HepG2 (cell line): Measurements from ENCODE around the gene ANKRD62. TPM values are rescaled to one million over a fixed set of nuclear protein-coding genes. Genes with fewer than 3 reads are reported as not detected.
A peak's percentile ranks its signal among the peaks of the same experiment; 100 is the strongest.

ENCODE experiments used
- ATAC-seq: fragments of 200-7000 bp; cut with Tn5 transposase; 3 replicates; pipeline ENCODE4 v1.9.1; 2020; ENCODE audit warnings: mild to moderate bottlenecking, moderate library complexity
- Bru-seq: library from RNA; stranded (reverse); fragments of 400-500 nt; gene quantifications from one replicate; lab custom pipeline; 2021; lab: Mats Ljungman, UMichigan
- BruChase-seq, 2 experiments: library from RNA; stranded (reverse); fragments of 400-500 nt; gene quantifications; one replicate each; lab custom pipeline; 2021; lab: Mats Ljungman, UMichigan
- BruUV-seq: library from RNA; stranded (reverse); fragments of 400-500 nt; replicated peaks from 2 replicates; lab custom pipeline; 2021; lab: Mats Ljungman, UMichigan
- CTCF ChIA-PET: fragments of 300-600 bp; formaldehyde crosslinking; extraction: SDS; loops from one replicate; lab custom pipeline; 2021; ENCODE audit warnings: low total read pairs, inconsistent platforms, low intra/inter-chr PET ratio; lab: Yijun Ruan, JAX
- POLR2A ChIA-PET: fragments of 350-600 bp; sonication (Branson Sonifier 250); formaldehyde crosslinking; loops from one replicate; lab custom pipeline; 2020; ENCODE audit warnings: antibody characterized with exemption, inconsistent platforms; lab: Yijun Ruan, JAX
- DNase-seq: peaks from one replicate; pipeline ENCODE4 v3.0.0-alpha.2; 2015; ENCODE audit warnings: low spot score
- FAIRE-seq: peaks from 3 replicates; lab custom pipeline; 2011; peaks lifted over from hg19 to GRCh38; lab: Jason Lieb, UNC
- H2AFZ ChIP-seq: one replicate; pipeline ENCODE4 v1.6.1; 2011; ENCODE audit warnings: low read length, inconsistent platforms
- H3K27ac ChIP-seq: fragments of 300-600 bp; 3 replicates; pipeline ENCODE4 v1.8.0; 2011; ENCODE audit warnings: mixed run types, mild to moderate bottlenecking, mixed read lengths, low read length, inconsistent platforms; ENCODE audit not compliant: insufficient read depth; ENCODE audit errors: extremely low read length
- H3K27me3 ChIP-seq, 2 experiments: fragments of 200-600 bp in 1 of 2; 2 replicates in 1 of 2; 3 replicates in 1 of 2; pipeline versions ENCODE4 v1.6.0 to v1.8.0; 2011; ENCODE audit warnings: low read length in 2 of 2, mild to moderate bottlenecking in 2 of 2, moderate library complexity in 2 of 2, inconsistent platforms in 1 of 2; ENCODE audit not compliant: insufficient read depth in 2 of 2, control insufficient read depth in 1 of 2
- H3K36me3 ChIP-seq, 2 experiments: fragments of 200-600 bp in 1 of 2; replicated peaks in 1 of 2; 2 replicates in 1 of 2; 3 replicates in 1 of 2; pipeline versions ENCODE4 v1.5.1 to v1.8.0; 2011; ENCODE audit warnings: low read length in 2 of 2, inconsistent platforms in 1 of 2; ENCODE audit not compliant: insufficient read depth in 2 of 2, control insufficient read depth in 1 of 2
- H3K4me1 ChIP-seq: 2 replicates; pipeline ENCODE4 v1.5.1; 2012; ENCODE audit warnings: low read length, inconsistent platforms; ENCODE audit not compliant: insufficient read depth
- H3K4me2 ChIP-seq: 2 replicates; pipeline ENCODE4 v1.6.0; 2011; ENCODE audit warnings: low read depth, low read length, inconsistent platforms
- H3K4me3 ChIP-seq, 3 experiments: fragments of 200-600 bp in 1 of 3; sonication (generic), shearing (Covaris generic) in 1 of 3; replicated peaks in 1 of 3; 2 replicates each; pipeline ENCODE4 v1.5.1; 2011 to 2016; ENCODE audit warnings: low read length in 3 of 3, inconsistent platforms in 2 of 3, low read depth in 2 of 3, mild to moderate bottlenecking in 2 of 3, control low read depth in 1 of 3, mixed read lengths in 1 of 3; ENCODE audit not compliant: insufficient read depth in 1 of 3
- H3K79me2 ChIP-seq: one replicate; pipeline ENCODE4 v1.6.1; 2011; ENCODE audit warnings: low read length, inconsistent platforms; ENCODE audit not compliant: insufficient read depth
- H3K9ac ChIP-seq: 2 replicates; pipeline ENCODE4 v1.6.0; 2011; ENCODE audit warnings: mild to moderate bottlenecking, low read depth, low read length, inconsistent platforms; ENCODE audit not compliant: insufficient read depth
- H3K9me3 ChIP-seq: 2 replicates; pipeline ENCODE4 v1.5.1; 2012; ENCODE audit warnings: mild to moderate bottlenecking, low read length
- H4K20me1 ChIP-seq: 2 replicates; pipeline ENCODE4 v1.6.0; 2011; ENCODE audit warnings: inconsistent platforms, mild to moderate bottlenecking, low read length, moderate library complexity; ENCODE audit not compliant: insufficient read depth
- ATF4 ChIP-seq, 2 experiments: fragments of 450-650 bp in 1 of 2; sonication (generic) in 1 of 2; formaldehyde crosslinking; IDR thresholded peaks; 2 replicates each; pipeline versions ENCODE4 v1.5.0 to v1.8.0; 2020 to 2022; ENCODE audit warnings: mild to moderate bottlenecking in 1 of 2, missing genetic modification reagents in 1 of 2
- E2F1 ChIP-seq: sonication (generic); formaldehyde crosslinking; IDR thresholded peaks from 2 replicates; pipeline ENCODE4 v1.5.0; 2020; ENCODE audit warnings: missing genetic modification reagents
- GTF2F1 ChIP-seq: fragments of 150-350 bp; IDR thresholded peaks from 2 replicates; pipeline ENCODE4 v1.6.1; 2014; ENCODE audit warnings: low read length
- MATR3 ChIP-seq: sonication (generic); formaldehyde crosslinking; IDR thresholded peaks from 2 replicates; pipeline ENCODE4 v1.4.0; 2020; ENCODE audit warnings: missing genetic modification reagents
- RARA ChIP-seq: IDR thresholded peaks from 2 replicates; pipeline ENCODE4 v1.6.1; 2016; ENCODE audit warnings: missing genetic modification reagents, missing compliant biosample characterization
- RBM22 ChIP-seq: fragments of 200-400 bp; formaldehyde crosslinking; optimal IDR thresholded peaks from 2 replicates; pipeline ENCODE3; 2017; ENCODE audit warnings: mild to moderate bottlenecking, low read length, moderate library complexity
- RORA ChIP-seq: sonication (generic); formaldehyde crosslinking; IDR thresholded peaks from 2 replicates; pipeline ENCODE4 v1.5.0; 2020; ENCODE audit warnings: mild to moderate bottlenecking, missing genetic modification reagents, moderate library complexity
- SMYD3 ChIP-seq: sonication (generic); formaldehyde crosslinking; IDR thresholded peaks from 2 replicates; pipeline ENCODE4 v1.8.1; 2023; ENCODE audit warnings: mild to moderate bottlenecking, missing genetic modification reagents
- YY1 ChIP-seq: IDR thresholded peaks from 2 replicates; pipeline ENCODE4 v1.6.1; 2011; ENCODE audit warnings: low read length, low read depth, moderate library complexity, mild to moderate bottlenecking; ENCODE audit not compliant: insufficient read depth, insufficient replicate concordance
- ZBTB21 ChIP-seq: sonication (generic); formaldehyde crosslinking; IDR thresholded peaks from 2 replicates; pipeline ENCODE4 v1.4.0; 2020; ENCODE audit warnings: missing genetic modification reagents
- ZBTB43 ChIP-seq: sonication (generic); formaldehyde crosslinking; conservative IDR thresholded peaks from 2 replicates; pipeline ENCODE4 v1.4.0; 2020; ENCODE audit warnings: missing genetic modification reagents
- ZFAT ChIP-seq: sonication (generic); formaldehyde crosslinking; conservative IDR thresholded peaks from 2 replicates; pipeline ENCODE4 v1.8.1; 2023; ENCODE audit warnings: missing genetic modification reagents, inconsistent platforms
- ZNF589 ChIP-seq: sonication (generic); formaldehyde crosslinking; conservative IDR thresholded peaks from 2 replicates; pipeline ENCODE4 v1.8.0; 2022; ENCODE audit warnings: mild to moderate bottlenecking, moderate library complexity, missing genetic modification reagents
- ZNF614 ChIP-seq: IDR thresholded peaks from 2 replicates; pipeline ENCODE4 v1.6.1; 2018; ENCODE audit warnings: missing biosample characterization, missing genetic modification reagents, inconsistent platforms, borderline replicate concordance
- WGBS: methylation state at CpG from one replicate; pipeline ENCODE4 v1.1.6; 2017; ENCODE audit warnings: low lambda C conversion rate; 5-methylcytosine and 5-hydroxymethylcytosine counted together
- in situ Hi-C: cut with HindIII; loops from 2 replicates; pipeline ENCODE4 v1.10.0; 2017; ENCODE audit warnings: low pct_unique_long_range_greater_than_20kb; ENCODE audit not compliant: extremely low pct_ligation_motif_present
- intact Hi-C: fragments of 100-400 bp; cut with micrococcal nuclease; formaldehyde crosslinking; loops from one replicate; pipeline ENCODE4 v1.10.0; 2022; ENCODE audit not compliant: unreplicated experiment
- long read RNA-seq, 2 experiments: library from RNA in 1 of 2; library from polyadenylated mRNA in 1 of 2; stranded (forward) in 1 of 2; unstranded in 1 of 2; transcript quantifications; one replicate each; pipeline ENCODE4 v2.0.0, GENCODE V29; 2019 to 2022
- polyA minus RNA-seq, 3 experiments: library from RNA; depleted of rRNA, polyadenylated mRNA; stranded (reverse); fragments of >200 nt; gene quantifications; 2 replicates each; pipeline ENCODE4 v1.2.3, GENCODE V29; 2011; ENCODE audit warnings: low replicate concordance in 1 of 3
- polyA plus RNA-seq, 8 experiments: library from polyadenylated mRNA; depleted of rRNA in 3 of 8; stranded (reverse) in 7 of 8; unstranded in 1 of 8; fragments of >200 nt; fragmentation: Illumina TruSeq in 4 of 8; extraction: Trizol in 4 of 8; gene quantifications; 2 replicates each; pipeline versions ENCODE4 v1.2.1 to v1.2.3, GENCODE V29; 2011 to 2016; ENCODE audit warnings: low read depth in 4 of 8, missing spikeins in 1 of 8, mixed read lengths in 1 of 8; ENCODE audit not compliant: insufficient read depth in 1 of 8
- total RNA-seq, 5 experiments: library from RNA; depleted of rRNA; stranded (reverse); fragments of >200 nt; fragmentation: Illumina TruSeq; extraction: Trizol; gene quantifications; 2 replicates each; pipeline ENCODE4 v1.2.3, GENCODE V29; 2016; ENCODE audit warnings: low read depth in 1 of 5
- TF ChIP-seq, protein P1 (sequence below): sonication (generic); formaldehyde crosslinking; IDR thresholded peaks from 2 replicates; pipeline ENCODE4 v1.8.0; 2022; ENCODE audit warnings: mild to moderate bottlenecking, missing genetic modification reagents, moderate library complexity

Gene ANKRD62
- total RNA-seq (2016; rRNA removed; fragmentation: Illumina TruSeq; extraction: Trizol) (not detected in 2 replicates), polyA plus RNA-seq (2011; rRNA removed) (not detected in 2 replicates), polyA minus RNA-seq (2011; rRNA and poly(A)+ RNA removed; ENCODE audit: low replicate concordance) (0.09 TPM in 1 of 2 replicates, not detected in the other), Bru-seq, nascent RNA (not detected), BruChase-seq, experiment 1, labeled RNA remaining after a 6-hour chase (percentile 4 among the genes with signal in this experiment), BruChase-seq, experiment 2, labeled RNA remaining after a 2-hour chase (percentile 3 among the genes with signal in this experiment)
- total RNA-seq (2016; cell fraction: cytosol; rRNA removed; fragmentation: Illumina TruSeq; extraction: Trizol; ENCODE audit: low read depth) = not detected in 2 replicates
- total RNA-seq (2016; cell fraction: insoluble cytoplasmic fraction; rRNA removed; fragmentation: Illumina TruSeq; extraction: Trizol) = not detected in 2 replicates
- total RNA-seq (2016; cell fraction: membrane; rRNA removed; fragmentation: Illumina TruSeq; extraction: Trizol) = not detected in 2 replicates
- not detected in 2 replicates for total RNA-seq (2016; cell fraction: nucleus; rRNA removed; fragmentation: Illumina TruSeq; extraction: Trizol)
- not detected in 2 replicates for polyA plus RNA-seq (2011; cell fraction: cytosol; rRNA removed)
- not detected in 2 replicates for polyA plus RNA-seq (2011; cell fraction: nucleus; rRNA removed)
- not detected in 2 replicates for polyA plus RNA-seq (2012)
- not detected in 2 replicates for polyA plus RNA-seq (2016; cell fraction: cytosol; fragmentation: Illumina TruSeq; extraction: Trizol; ENCODE audit: low read depth)
- polyA plus RNA-seq (2016; cell fraction: insoluble cytoplasmic fraction; fragmentation: Illumina TruSeq; extraction: Trizol; ENCODE audit: low read depth) = not detected in 2 replicates
- not detected in 2 replicates for polyA plus RNA-seq (2016; cell fraction: membrane; fragmentation: Illumina TruSeq; extraction: Trizol; ENCODE audit: low read depth)
- not detected in 2 replicates for polyA plus RNA-seq (2016; cell fraction: nucleus; fragmentation: Illumina TruSeq; extraction: Trizol; ENCODE audit: insufficient read depth, low read depth)
- polyA minus RNA-seq (2011; cell fraction: cytosol; rRNA and poly(A)+ RNA removed) = not detected in 2 replicates
- polyA minus RNA-seq (2011; cell fraction: nucleus; rRNA and poly(A)+ RNA removed) = not detected in 2 replicates
- long read RNA-seq, experiment 1 = 0 reads
- long read RNA-seq, experiment 2 = 0 reads

GRCh38 chr18:12093520-12094257 is at the start of gene ANKRD62:
ANKRD62 (plus strand) TSS chr18:12093843; CDS start chr18:12094018, 175 bp downstream.
- Histone ChIP-seq H3K9me3 (no peaks in the 10 kb centered on the region), H2AFZ (no peak within 1 kb of the TSS), H4K20me1 (no peaks in the 10 kb centered on the region), H3K27me3 (peaks cover 0 to 7% of the 10 kb centered on the region in 2 experiments; a peak in 1 of 5 replicates), H3K27ac (no peak within 1 kb of the TSS), H3K9ac (no peak within 1 kb of the TSS), H3K4me2 (peak within 1 kb of the TSS; percentile 57; the same call in 1 of the 2 replicates), H3K79me2 (no peaks in the 10 kb centered on the region), H3K36me3 (no peaks in the 10 kb centered on the region), H3K4me3 (peak within 1 kb of the TSS in 1 of 3 experiments; percentile 35; a peak in 1 of 6 replicates), H3K4me1 (no peaks in the 10 kb centered on the region)
- FAIRE-seq (no peak), DNase-seq (no peak), ATAC-seq (no peak)
- 81% methylated on average over 49 of the region's 50 CpGs for WGBS
- POLR2A ChIA-PET = no interaction called here
- no TSS peak for BruUV-seq
- intact Hi-C loops (no loop called here), in situ Hi-C loops (loop anchor here (5.0 kb wide), 1 partner anchor 144 kb away; no protein-coding TSS in a partner anchor)
- CTCF ChIA-PET = interaction anchor here (1.1 to 2.2 kb wide), 3 partner anchors 144 to 178 kb away, joined by 4 to 36 read pairs (median 7); no protein-coding TSS in a partner anchor
- no peak for TF ChIP-seq E2F1 (CRISPR knock-in tag)
- TF ChIP-seq RORA = no peak
- TF ChIP-seq YY1 = no peak
- no peak for TF ChIP-seq ZBTB21 (CRISPR knock-in tag)
- no peak for TF ChIP-seq MATR3 (CRISPR knock-in tag)
- TF ChIP-seq GTF2F1 = no peak
- no peak for TF ChIP-seq SMYD3 (CRISPR knock-in tag)
- no peak for TF ChIP-seq RBM22
- no peak for TF ChIP-seq ZNF589 (CRISPR knock-in tag)
- TF ChIP-seq RARA = no peak
- no peak for TF ChIP-seq ZNF614
- TF ChIP-seq ATF4 (CRISPR knock-in tag; IDR thresholded peaks at IDR 0.05) = no peak
- TF ChIP-seq ZFAT (CRISPR knock-in tag) = no peak
- TF ChIP-seq, protein P1, sequence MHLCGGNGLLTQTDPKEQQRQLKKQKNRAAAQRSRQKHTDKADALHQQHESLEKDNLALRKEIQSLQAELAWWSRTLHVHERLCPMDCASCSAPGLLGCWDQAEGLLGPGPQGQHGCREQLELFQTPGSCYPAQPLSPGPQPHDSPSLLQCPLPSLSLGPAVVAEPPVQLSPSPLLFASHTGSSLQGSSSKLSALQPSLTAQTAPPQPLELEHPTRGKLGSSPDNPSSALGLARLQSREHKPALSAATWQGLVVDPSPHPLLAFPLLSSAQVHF (CRISPR knock-in tag) = no peak
- no peak for TF ChIP-seq ZBTB43 (CRISPR knock-in tag)
